ENCODE measurements around the gene CA11. TPM values are rescaled to one million over a fixed set of nuclear protein-coding genes. Genes with fewer than 3 reads are reported as not detected.
"Not testable (repeated sequence)": the region's sequence is repeated elsewhere in the genome, so short reads cannot be mapped to it uniquely, and the experiment has no call there.

CA11 gene
- total and polyA plus RNA-seq, 2 donors from 2014 or later = 11.6 to 42.3 TPM

- Histone ChIP-seq H3K4me1 (ENCODE audit: control insufficient read depth in 2 of 3, insufficient read depth in 2 of 3, low read depth in 1 of 3, low read length in 3 of 3) (no peaks in the 10 kb centered on the region), H3K27me3 (ENCODE audit: control insufficient read depth, insufficient read depth, low read length) (no peaks in the 10 kb centered on the region), H3K27ac (ENCODE audit: low read depth in 2 of 2, low read length in 2 of 2) (no peak overlapping the region), H3K9me3 (ENCODE audit: control insufficient read depth in 2 of 3, insufficient read depth in 1 of 3, low read length in 3 of 3) (no peaks in the 10 kb centered on the region), H3K36me3 (ENCODE audit: control insufficient read depth in 2 of 3, insufficient read depth in 3 of 3, low read length in 3 of 3) (no peaks in the 10 kb centered on the region), H3K9ac (ENCODE audit: low read length in 3 of 3) (no peak overlapping the region), H3K4me3 (ENCODE audit: low read length in 3 of 3) (no peak overlapping the region)
- intact Hi-C loops (cut with DNase I) = no loop called here
- no peak for DNase-seq
- no peak for FAIRE-seq
- no peak for TF ChIP-seq CTCF (IDR thresholded peaks at IDR 0.05; ENCODE audit: borderline replicate concordance, extremely low read depth, insufficient read depth)
Observed at GRCh38 chr19:48687776-48688175, 41.8 kb upstream of the CA11 start.

DNA sequence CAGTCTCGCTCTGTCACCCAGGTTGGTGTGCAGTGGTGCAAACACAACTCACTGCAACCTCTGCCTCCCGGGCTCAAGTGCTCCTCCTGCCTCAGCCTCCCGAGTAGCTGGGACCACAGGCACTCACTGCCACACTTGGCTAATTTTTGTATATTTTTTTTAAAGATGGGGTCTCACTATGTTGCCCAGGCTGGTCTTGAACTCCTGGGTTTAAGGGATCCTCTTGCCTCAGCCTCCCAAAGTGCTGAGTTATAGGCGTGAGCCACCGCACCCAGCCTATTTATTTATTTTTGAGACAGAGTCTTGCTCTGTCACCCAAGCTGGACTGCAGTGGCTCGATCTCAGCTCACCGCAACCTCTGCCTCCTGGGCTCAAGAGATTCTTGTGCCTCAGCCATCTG is 40.6 kb upstream of the CA11 start:
- H3K27ac ChIP-seq (ENCODE audit: low read depth in 2 of 2, low read length in 2 of 2); H3K27me3 ChIP-seq (ENCODE audit: control insufficient read depth, insufficient read depth, low read length); intact Hi-C loops (cut with DNase I); H3K9ac ChIP-seq (ENCODE audit: low read length in 3 of 3); DNase-seq; H3K9me3 ChIP-seq (ENCODE audit: control insufficient read depth in 2 of 3, insufficient read depth in 1 of 3, low read length in 3 of 3); H3K4me3 ChIP-seq (ENCODE audit: low read length in 3 of 3); H3K4me1 ChIP-seq (ENCODE audit: control insufficient read depth in 2 of 3, insufficient read depth in 2 of 3, low read depth in 1 of 3, low read length in 3 of 3); H3K36me3 ChIP-seq (ENCODE audit: control insufficient read depth in 2 of 3, insufficient read depth in 3 of 3, low read length in 3 of 3); FAIRE-seq: not testable (repeated sequence)

- no peaks in the 10 kb centered on the region for H3K9me3 ChIP-seq (ENCODE audit: control insufficient read depth in 2 of 3, insufficient read depth in 1 of 3, low read length in 3 of 3)
- H3K9ac ChIP-seq (ENCODE audit: low read length in 3 of 3) = no peak overlapping the region
- H3K27me3 ChIP-seq (ENCODE audit: control insufficient read depth, insufficient read depth, low read length) = no peaks in the 10 kb centered on the region
- H3K36me3 ChIP-seq (ENCODE audit: control insufficient read depth in 2 of 3, insufficient read depth in 3 of 3, low read length in 3 of 3) = no peaks in the 10 kb centered on the region
- intact Hi-C loops (cut with DNase I) = no loop called here
- H3K4me1 ChIP-seq (ENCODE audit: control insufficient read depth in 2 of 3, insufficient read depth in 2 of 3, low read depth in 1 of 3, low read length in 3 of 3) = no peaks in the 10 kb centered on the region
- DNase-seq = no peak
- no peak for FAIRE-seq
- no peak overlapping the region for H3K4me3 ChIP-seq (ENCODE audit: low read length in 3 of 3)
- no peak overlapping the region for H3K27ac ChIP-seq (ENCODE audit: low read depth in 2 of 2, low read length in 2 of 2)
- no peak for TF ChIP-seq CTCF (IDR thresholded peaks at IDR 0.05; ENCODE audit: borderline replicate concordance, extremely low read depth, insufficient read depth)
Observed at GRCh38 chr19:48686088-48686487, 40.1 kb upstream of the CA11 start.

GRCh38 chr19:48685583-48685982 is 39.6 kb upstream of the CA11 start:
- Histone ChIP-seq H3K27ac (ENCODE audit: low read depth in 2 of 2, low read length in 2 of 2) (no peak overlapping the region), H3K9me3 (ENCODE audit: control insufficient read depth in 2 of 3, insufficient read depth in 1 of 3, low read length in 3 of 3) (no peaks in the 10 kb centered on the region), H3K27me3 (ENCODE audit: control insufficient read depth, insufficient read depth, low read length) (no peaks in the 10 kb centered on the region), H3K36me3 (ENCODE audit: control insufficient read depth in 2 of 3, insufficient read depth in 3 of 3, low read length in 3 of 3) (no peaks in the 10 kb centered on the region), H3K9ac (ENCODE audit: low read length in 3 of 3) (no peak overlapping the region), H3K4me1 (ENCODE audit: control insufficient read depth in 2 of 3, insufficient read depth in 2 of 3, low read depth in 1 of 3, low read length in 3 of 3) (peaks cover 0 to 2% (median 0%) of the 10 kb centered on the region in 3 donors), H3K4me3 (ENCODE audit: low read length in 3 of 3) (no peak overlapping the region)
- FAIRE-seq (no peak), DNase-seq (no peak)
- TF ChIP-seq CTCF (IDR thresholded peaks at IDR 0.05; ENCODE audit: borderline replicate concordance, extremely low read depth, insufficient read depth) = no peak
- intact Hi-C loops (cut with DNase I) = no loop called here
